NB4 (cell line): ENCODE data around the gene NCAM2.

ENCODE experiments used
- DNase-seq: peaks from one replicate; pipeline ENCODE4 v3.0.0; 2010; ENCODE audit warnings: low read depth
- H3K4me3 ChIP-seq: one replicate; pipeline ENCODE4 v1.5.1; 2011; ENCODE audit warnings: mild to moderate bottlenecking, low read depth, low read length, moderate library complexity
- MYC ChIP-seq: IDR thresholded peaks from 2 replicates; pipeline ENCODE4 v1.6.1; 2011; ENCODE audit warnings: low read depth, low read length
- POLR2A ChIP-seq: IDR thresholded peaks from 2 replicates; pipeline ENCODE4 v1.6.1; 2011; ENCODE audit warnings: mild to moderate bottlenecking; ENCODE audit not compliant: insufficient read length; ENCODE audit errors: extremely low read depth
- TF ChIP-seq, protein P1 (sequence below): IDR thresholded peaks from 2 replicates; pipeline ENCODE4 v1.6.1; 2011; ENCODE audit warnings: low read depth, low read length
- TF ChIP-seq, protein P2 (sequence below): IDR thresholded peaks from one replicate; pipeline ENCODE4 v1.5.1; 2012; ENCODE audit warnings: low read depth, low read length

NCAM2 gene

DNA sequence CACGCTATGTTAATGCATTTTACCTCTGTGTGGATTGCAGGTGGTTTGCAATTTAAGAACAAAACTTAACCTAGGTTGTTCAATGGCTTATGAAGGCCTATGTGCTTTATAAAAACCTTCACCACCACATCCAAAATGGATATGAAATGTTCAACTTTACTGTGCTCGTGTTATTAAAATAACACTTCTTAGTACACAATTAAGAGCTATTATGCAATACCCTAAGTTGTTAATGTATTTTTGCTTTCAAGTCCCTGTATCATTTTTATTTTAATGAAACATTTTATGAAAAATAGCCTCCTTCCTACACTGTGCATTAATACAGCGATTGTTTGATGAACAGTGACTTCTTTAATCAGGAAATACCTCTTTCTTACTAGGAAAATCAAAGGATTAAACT lies 12.0 kb downstream of the NCAM2 start:
- no peak for DNase-seq
- H3K4me3 ChIP-seq, result no peak overlapping the region
- TF ChIP-seq MYC, result no peak
- no peak for TF ChIP-seq POLR2A
- TF ChIP-seq, protein P1, sequence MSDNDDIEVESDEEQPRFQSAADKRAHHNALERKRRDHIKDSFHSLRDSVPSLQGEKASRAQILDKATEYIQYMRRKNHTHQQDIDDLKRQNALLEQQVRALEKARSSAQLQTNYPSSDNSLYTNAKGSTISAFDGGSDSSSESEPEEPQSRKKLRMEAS, result no peak

DNA sequence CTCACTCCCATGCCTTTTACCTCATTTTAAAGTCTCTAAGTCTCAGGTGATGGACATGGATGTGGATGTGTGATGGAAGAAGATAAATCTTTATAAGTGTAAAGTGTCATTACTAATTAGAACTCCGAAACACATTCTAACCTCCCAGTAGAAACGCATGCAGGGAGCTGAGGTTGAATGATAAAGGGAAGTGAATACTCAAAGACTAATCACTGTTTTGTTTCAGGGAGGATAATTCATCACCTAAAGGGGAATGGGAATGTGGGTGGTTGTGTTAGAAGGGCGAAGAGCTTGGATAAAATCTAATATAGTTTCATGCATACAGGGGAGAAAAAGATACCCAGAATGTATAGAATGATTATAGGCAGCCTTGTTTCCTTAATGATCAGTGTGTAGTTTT lies 12.5 kb downstream of the NCAM2 start:
- H3K4me3 ChIP-seq, result no peak overlapping the region
- no peak for DNase-seq
- TF ChIP-seq, protein P1, result no peak
- no peak for TF ChIP-seq MYC
- TF ChIP-seq, protein P2, sequence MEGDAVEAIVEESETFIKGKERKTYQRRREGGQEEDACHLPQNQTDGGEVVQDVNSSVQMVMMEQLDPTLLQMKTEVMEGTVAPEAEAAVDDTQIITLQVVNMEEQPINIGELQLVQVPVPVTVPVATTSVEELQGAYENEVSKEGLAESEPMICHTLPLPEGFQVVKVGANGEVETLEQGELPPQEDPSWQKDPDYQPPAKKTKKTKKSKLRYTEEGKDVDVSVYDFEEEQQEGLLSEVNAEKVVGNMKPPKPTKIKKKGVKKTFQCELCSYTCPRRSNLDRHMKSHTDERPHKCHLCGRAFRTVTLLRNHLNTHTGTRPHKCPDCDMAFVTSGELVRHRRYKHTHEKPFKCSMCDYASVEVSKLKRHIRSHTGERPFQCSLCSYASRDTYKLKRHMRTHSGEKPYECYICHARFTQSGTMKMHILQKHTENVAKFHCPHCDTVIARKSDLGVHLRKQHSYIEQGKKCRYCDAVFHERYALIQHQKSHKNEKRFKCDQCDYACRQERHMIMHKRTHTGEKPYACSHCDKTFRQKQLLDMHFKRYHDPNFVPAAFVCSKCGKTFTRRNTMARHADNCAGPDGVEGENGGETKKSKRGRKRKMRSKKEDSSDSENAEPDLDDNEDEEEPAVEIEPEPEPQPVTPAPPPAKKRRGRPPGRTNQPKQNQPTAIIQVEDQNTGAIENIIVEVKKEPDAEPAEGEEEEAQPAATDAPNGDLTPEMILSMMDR, result no peak
- TF ChIP-seq POLR2A, result no peak

DNA sequence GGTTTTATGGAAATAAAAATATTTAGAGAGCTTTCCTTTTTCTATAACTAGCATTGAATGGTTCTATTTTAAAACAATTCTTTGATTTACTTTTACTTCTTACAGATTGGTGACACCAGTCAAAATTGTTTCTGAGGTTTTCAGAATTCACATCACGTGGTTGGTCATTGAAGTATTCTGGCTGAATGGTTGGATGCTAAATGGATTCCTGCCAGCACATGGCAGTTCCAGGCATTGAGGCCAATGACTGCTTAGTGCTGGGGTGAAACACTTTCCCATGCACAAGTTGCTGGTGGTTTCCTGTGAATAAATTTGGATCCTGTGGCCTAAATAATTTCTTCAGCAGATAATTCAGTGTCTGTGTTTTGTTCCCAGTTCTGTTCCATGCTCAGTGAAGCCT lies 20.6 kb downstream of the NCAM2 start:
- TF ChIP-seq, protein P2, result no peak
- TF ChIP-seq, protein P1, result no peak
- TF ChIP-seq POLR2A (no peak), MYC (no peak)

DNA sequence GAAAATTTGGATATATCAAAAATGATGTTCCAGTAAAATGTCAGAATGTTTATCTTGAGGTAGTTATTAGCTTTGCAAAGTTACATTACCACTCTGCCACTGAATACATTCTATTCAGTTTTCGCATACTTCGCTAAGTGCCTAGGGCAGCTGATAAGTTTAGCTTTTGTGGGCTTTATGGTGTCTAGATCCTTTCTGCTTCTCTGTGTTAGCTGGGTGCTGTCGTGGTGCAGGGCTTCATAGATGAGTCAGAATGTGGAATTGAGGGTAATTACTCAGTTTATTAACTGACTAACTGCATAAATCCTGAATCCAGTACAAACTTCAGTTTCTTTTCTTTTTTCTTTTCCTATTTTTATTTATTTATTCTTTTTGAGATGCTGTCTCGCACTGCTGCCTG lies 21.5 kb downstream of the NCAM2 start:
- no peak for DNase-seq
- TF ChIP-seq, protein P2, result no peak
- TF ChIP-seq POLR2A, result no peak
- TF ChIP-seq MYC, result no peak
- H3K4me3 ChIP-seq, result no peak overlapping the region

More for the DNA sequence above, 20.6 kb downstream of the NCAM2 start:
- no peak overlapping the region for H3K4me3 ChIP-seq
- DNase-seq, result no peak

DNA sequence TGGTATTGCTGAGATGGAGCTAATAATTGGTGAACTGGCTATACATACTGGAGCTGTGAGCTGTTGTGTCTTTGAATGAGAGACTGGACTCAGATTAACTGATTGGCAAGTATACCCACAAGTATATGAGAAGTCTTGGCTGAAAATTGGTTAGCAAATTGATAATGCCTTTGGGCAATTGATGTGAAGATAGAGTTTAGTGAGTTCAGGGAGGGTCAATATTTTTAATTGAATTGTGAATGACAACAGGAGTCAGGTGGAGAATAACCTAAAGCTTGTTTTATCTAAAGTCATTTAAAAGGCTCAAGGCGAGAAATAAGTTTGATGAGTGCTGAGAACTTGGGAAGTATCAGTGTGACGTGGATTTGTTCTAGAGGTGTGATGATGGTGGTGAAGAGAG lies 27.5 kb downstream of the NCAM2 start:
- H3K4me3 ChIP-seq, result no peak overlapping the region
- no peak for DNase-seq
- TF ChIP-seq POLR2A (no peak), MYC (no peak)
- TF ChIP-seq, protein P1, result no peak
- TF ChIP-seq, protein P2, result no peak

DNA sequence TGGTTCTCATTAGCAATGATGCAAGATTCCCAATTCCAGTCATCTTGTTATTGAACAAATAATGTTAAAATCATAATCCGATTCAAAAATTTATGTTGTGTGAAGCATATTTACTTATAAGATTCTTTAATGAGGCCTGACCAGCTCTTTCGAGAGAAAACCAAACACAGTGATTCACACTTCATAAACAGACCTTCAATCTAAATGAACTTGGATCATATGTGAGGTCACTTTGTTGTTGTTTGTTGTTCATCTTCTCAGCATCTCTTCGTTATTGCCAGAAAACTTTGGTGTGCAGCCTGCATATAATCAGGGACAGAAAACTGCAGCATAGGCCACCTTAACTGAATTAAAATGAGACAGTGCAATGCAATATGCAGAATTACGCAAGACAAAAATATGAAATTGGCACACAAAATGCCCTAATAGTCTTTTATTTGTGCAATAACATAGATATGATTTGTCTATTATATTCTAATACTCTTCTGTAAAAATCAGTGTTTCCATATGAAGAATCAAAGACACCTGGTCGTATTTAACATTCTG lies 30.1 kb downstream of the NCAM2 start:
- DNase-seq, result no peak
- H3K4me3 ChIP-seq, result no peak overlapping the region
- TF ChIP-seq, protein P1, result no peak
- TF ChIP-seq POLR2A (no peak), MYC (no peak)
- TF ChIP-seq, protein P2, result no peak
